H7 (cell line): ENCODE data around the gene GLOD4. TPM values are rescaled to one million over a fixed set of nuclear protein-coding genes. Genes with fewer than 3 reads are reported as not detected.
"Not testable (repeated sequence)": the region's sequence is repeated elsewhere in the genome, so short reads cannot be mapped to it uniquely, and the experiment has no call there.

Source experiments
- DNase-seq: peaks from one replicate; pipeline ENCODE4 v3.0.0; 2012
- H3K27me3 ChIP-seq: 2 replicates; pipeline ENCODE4 v1.6.0; 2011; ENCODE audit warnings: mild to moderate bottlenecking, low read length; ENCODE audit not compliant: control insufficient read depth, insufficient read depth
- H3K36me3 ChIP-seq: replicated peaks from 2 replicates; pipeline ENCODE4 v1.5.1; 2011; ENCODE audit warnings: low read length; ENCODE audit not compliant: control insufficient read depth, insufficient read depth
- H3K4me3 ChIP-seq: 2 replicates; pipeline ENCODE4 v1.5.1; 2011; ENCODE audit warnings: low read depth, mild to moderate bottlenecking, control low read depth, low read length, moderate library complexity; ENCODE audit not compliant: insufficient read depth
- total RNA-seq: library from RNA; depleted of rRNA; stranded (reverse); fragments of >200 nt; shearing (Covaris generic); gene quantifications from 2 replicates; pipeline ENCODE4 v1.2.3, GENCODE V29; 2014

Gene GLOD4
- total RNA-seq, 1 experiment from 2014 or later: 60.8 TPM

DNA sequence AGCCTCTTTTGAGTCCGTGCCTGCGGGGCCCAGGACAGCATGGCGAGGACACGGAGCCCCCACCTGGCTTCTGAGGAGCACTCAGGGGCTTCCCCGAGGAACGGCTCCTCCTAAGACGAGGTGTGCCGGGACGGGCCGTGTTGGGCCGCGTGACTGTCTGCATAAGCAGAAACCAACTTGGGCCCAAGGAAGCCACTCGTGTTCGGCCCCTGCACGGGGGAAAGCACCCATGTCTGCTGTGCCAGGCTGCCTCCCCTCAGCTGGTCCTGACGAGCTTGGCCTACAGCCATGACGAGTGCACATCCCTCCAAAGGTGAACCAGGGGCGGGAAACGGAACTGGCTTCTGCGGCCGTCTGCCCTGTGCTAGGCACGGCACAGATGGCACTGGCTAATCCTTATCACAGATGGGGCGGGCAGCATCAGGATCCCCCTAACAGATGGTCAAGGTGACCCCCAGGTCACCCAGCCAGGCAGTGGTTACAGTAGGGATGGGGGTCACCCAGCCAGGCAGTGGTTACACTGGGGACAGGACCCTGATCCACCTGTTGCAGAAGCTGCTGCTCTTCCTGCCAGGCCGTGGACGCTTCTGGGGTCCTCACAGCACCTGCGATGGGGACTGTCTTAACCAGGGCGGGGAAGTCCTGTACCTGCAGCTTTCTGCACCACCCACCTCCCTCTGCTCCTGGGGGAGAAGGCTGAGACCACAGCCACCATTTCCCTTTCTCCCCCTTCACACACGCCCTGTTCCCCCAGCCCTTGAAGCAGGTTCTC lies 25.6 kb upstream of the GLOD4 start:
- Histone ChIP-seq H3K27me3 (no peaks in the 10 kb centered on the region), H3K36me3 (peaks cover 11% of the 10 kb centered on the region), H3K4me3 (no peak overlapping the region)
- no peak for DNase-seq

DNA sequence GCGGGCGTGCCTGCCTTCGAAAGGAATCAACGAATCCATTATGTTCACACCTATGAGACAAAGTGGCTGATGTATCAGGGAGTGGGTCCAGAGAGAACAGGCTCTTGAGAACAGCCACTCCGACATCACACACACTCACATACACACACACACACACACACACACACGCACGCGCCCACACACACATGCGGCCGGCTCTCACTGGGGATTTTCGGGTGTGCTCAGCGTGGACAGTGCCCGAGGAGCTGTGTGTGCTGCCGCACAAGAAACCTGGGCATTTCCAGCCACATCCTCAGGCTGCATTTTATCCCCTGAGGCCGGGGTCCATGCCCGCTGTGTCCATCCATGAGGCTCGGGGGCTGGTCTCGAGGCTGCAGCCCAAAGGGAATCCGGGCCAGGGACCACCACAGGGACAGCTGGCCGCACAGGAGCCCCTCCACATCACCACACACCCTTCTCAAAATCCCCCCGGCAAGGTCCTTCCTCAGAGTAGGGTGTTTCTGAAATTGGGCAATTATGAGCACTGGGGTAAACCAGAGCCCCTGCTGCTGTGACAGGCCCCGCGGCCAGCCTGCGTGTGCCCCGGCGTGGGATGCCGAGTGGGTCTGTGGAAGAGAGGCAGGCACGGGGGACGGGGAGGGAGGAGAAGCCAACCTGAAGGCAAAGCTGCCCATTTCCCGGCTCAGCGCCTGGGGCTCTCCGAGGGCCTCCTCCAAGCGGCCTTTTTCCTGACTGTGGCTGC lies 24.9 kb upstream of the GLOD4 start:
- Histone ChIP-seq H3K36me3 (peaks cover 7% of the 10 kb centered on the region), H3K27me3 (no peaks in the 10 kb centered on the region), H3K4me3 (no peak overlapping the region)
- DNase-seq: no peak

DNA sequence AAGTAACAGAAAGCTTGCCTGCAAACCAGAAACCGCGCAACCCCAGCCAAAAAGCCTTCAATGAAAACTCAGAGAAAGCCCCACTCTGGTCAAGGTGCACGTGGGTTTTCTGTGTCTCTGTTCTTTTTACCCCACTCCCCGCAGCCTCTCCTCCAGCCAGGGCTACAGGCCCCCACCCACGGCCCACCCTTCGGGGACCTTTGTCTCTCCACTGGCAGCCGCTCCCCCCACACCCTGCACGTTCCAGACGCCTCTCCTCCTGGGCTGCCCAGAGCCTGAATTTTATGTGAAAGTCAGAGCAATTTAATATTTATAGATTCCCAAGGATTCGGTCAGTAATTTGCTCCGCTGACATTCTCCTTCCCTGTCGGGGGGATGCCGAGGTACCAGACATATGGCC lies 24.3 kb upstream of the GLOD4 start:
- no peak overlapping the region for H3K4me3 ChIP-seq
- no peak for DNase-seq
- peaks cover 11% of the 10 kb centered on the region for H3K36me3 ChIP-seq
- no peaks in the 10 kb centered on the region for H3K27me3 ChIP-seq

DNA sequence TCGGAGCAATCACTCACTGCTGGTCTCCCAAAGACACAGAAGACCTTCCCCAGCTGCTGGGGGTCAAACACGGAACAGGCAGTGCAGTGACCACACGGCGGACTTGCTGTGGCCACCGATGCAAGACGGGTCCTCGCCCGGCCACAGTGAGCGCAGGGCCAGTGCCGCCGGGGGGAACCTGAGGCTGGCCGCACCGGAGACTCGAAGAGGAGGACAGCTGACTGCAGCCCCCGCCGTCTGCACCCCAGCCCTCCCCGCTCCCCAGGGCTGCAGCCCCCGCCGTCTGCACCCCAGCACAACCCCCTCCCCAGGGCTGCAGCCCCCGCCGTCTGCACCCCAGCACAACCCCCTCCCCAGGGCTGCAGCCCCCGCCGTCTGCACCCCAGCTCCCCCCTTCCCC lies 23.8 kb upstream of the GLOD4 start:
- H3K36me3 ChIP-seq: peaks cover 11% of the 10 kb centered on the region
- H3K27me3 ChIP-seq, H3K4me3 ChIP-seq, DNase-seq: not testable (repeated sequence)

- Histone ChIP-seq H3K4me3 (no peak overlapping the region), H3K36me3 (peaks cover 10% of the 10 kb centered on the region), H3K27me3 (no peaks in the 10 kb centered on the region)
- peak; percentile 78 for DNase-seq
These were observed 22.7 kb upstream of the GLOD4 start for GRCh38 chr17:804541-805435.

DNA sequence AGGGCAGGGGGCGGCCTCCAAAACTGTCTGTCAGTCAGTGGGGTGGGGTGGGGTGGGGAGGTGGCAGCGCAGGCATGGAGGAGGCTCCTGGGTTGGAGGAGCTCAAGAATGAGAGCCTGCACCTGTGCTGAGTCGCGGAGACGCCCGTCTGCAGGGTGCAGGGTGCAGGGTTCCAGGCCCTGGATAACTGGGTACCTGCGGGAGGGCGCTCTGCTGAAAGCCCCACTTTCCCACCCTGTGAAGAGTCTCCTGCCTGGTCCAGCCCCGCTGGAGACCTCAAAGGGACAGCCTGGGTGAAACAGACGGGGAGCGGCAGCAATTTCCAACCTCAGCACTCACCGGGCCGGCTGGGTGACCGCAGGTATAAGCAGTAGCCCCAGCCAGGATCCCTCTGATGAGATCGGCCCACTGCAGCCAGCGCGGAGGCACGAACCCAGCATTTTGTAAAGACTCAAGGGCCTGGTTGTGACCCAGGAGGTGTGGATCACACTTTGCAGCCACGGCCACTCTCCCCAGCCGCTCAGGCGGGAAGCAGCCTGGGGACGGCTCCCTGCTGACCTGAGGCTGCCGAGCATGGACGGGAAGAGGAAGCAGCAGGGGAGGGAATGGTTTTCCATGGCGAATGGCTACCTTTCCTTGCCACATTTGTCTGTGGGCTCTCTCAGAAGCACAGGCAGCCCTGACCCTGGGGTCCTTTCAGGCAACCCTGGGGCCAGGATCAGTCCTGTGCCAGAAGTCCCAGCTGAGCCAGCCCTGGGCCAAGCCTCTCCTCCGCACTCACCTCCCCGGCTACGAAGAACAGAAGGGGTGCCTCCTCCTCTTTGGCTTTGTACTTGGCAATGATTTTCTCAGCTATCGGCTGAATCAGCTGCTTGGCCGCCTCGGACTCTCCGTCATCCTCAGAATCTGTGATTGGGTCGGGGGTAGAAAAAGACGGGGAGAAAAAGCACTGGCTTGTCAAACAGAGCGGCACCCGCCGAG lies 21.1 kb upstream of the GLOD4 start:
- peaks cover 15% of the 10 kb centered on the region for H3K36me3 ChIP-seq
- no peaks in the 10 kb centered on the region for H3K27me3 ChIP-seq
- H3K4me3 ChIP-seq: no peak overlapping the region
- peak; percentile 66 for DNase-seq

GRCh38 chr17:802481-802880 lies 20.4 kb upstream of the GLOD4 start:
- H3K27me3 ChIP-seq: no peaks in the 10 kb centered on the region
- H3K4me3 ChIP-seq: no peak overlapping the region
- DNase-seq: peak; percentile 52
- H3K36me3 ChIP-seq: peaks cover 14% of the 10 kb centered on the region

GRCh38 chr17:801660-802059 lies 19.6 kb upstream of the GLOD4 start:
- Histone ChIP-seq H3K4me3 (no peak overlapping the region), H3K27me3 (no peaks in the 10 kb centered on the region), H3K36me3 (peaks cover 15% of the 10 kb centered on the region)
- DNase-seq: no peak

DNA sequence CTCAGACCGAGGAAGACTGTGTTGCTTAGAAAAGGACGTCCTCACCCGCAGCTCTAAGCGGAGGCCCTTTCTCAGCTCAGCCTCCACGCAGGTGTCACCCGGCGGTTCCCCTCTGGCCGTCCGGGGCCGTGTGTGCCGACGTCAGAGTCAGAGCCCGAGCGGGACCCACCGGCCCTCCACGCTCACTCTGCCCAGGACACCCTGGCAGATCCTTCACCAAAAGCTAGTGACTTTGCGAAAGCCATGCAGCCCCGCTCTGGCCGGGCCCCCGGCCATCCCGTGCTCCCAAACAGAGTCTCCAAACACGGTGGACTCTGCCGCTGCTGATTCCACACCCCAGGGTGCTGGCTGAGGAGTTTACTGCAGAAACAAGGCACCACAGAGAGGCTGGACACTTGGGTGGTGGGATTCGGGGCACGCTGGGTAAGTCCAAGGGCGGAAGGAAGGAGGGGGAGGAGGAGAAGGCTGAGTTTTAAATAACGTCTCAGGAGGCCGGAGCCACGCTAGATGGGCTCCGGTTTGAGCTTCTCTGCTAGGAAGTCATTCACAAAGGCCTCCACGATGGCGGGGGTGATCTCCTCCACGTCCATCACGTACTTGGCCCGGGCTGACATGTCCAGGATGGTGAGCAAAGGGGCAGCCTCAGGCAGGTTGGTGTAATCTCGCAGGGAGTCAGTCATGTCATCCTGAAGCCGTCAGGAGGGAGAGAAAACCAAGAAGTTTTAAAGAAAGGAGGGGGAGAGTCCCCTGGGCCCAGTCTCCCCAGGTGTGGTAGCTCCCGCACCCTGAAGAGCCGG lies 18.6 kb upstream of the GLOD4 start:
- peak; percentile 43 for DNase-seq
- H3K36me3 ChIP-seq: peaks cover 15% of the 10 kb centered on the region
- H3K27me3 ChIP-seq: no peaks in the 10 kb centered on the region
- no peak overlapping the region for H3K4me3 ChIP-seq

DNA sequence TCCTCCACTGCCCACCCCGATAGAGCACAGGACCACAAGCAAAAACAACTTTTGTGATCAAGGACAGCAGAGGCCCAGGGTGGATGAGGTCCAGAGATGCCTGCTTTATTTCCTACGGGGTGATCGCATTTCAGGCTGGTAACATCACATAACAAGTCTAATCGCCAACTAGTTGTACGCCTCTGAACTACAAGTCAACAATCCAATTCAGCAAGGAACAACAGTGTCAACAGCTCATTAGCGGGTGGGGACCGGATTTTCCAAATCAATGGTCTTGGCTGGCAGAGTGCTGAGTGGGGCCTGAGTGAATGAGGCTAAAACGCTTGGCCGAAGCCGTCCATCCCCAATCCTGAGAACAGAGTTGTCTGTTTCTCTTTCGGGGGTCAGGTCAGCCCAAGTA lies 17.2 kb upstream of the GLOD4 start:
- Histone ChIP-seq H3K36me3 (peaks cover 15% of the 10 kb centered on the region), H3K4me3 (no peak overlapping the region), H3K27me3 (no peaks in the 10 kb centered on the region)
- peak; percentile 43 for DNase-seq

GRCh38 chr17:798246-798645 lies 16.2 kb upstream of the GLOD4 start:
- Histone ChIP-seq H3K4me3 (no peak overlapping the region), H3K36me3 (peaks cover 14% of the 10 kb centered on the region), H3K27me3 (no peaks in the 10 kb centered on the region)
- DNase-seq: peak; percentile 35

DNA sequence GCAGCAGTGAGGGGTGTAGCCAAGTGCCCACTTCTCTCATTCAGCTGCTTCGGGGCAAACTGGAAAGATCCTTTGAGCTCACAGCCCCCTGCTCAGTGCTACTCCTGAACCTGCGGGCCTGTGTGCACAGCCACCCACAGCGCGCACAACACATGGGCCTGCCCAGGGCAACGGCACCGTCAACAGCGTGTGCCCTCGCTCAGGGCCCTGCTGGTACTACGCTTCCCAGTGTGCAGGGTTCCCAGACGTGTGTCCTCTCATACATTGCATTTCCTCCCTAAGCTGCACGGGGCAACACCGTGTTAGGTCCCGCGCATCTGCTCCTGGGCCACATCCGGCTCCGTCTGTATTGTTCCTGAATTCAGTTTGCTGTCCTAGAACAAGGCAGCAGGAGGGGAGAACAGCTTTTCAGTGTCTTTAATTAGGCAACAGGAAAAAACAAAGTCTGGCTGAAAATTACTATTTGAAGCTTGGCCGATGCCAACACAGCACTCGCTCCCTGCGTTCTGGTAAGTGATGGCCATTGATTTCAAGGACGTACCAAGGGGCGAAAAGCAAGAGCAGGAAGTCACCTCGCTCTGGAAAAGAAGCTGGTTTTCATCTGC lies 15.3 kb upstream of the GLOD4 start:
- Histone ChIP-seq H3K4me3 (no peak overlapping the region), H3K27me3 (no peaks in the 10 kb centered on the region), H3K36me3 (peaks cover 11% of the 10 kb centered on the region)
- DNase-seq: no peak

GRCh38 chr17:796609-797008 lies 14.5 kb upstream of the GLOD4 start:
- peaks cover 10% of the 10 kb centered on the region for H3K36me3 ChIP-seq
- DNase-seq: no peak
- H3K27me3 ChIP-seq: no peaks in the 10 kb centered on the region
- no peak overlapping the region for H3K4me3 ChIP-seq
